NCI-H128 (cell line): ENCODE data around the gene SLC22A13.
"Not testable (repeated sequence)": the region's sequence is repeated elsewhere in the genome, so short reads cannot be mapped to it uniquely, and the experiment has no call there.

Experiments
- DNase-seq: peaks from one replicate; lab custom pipeline; 2025; ENCODE audit not compliant: unreplicated experiment; lab: John Stamatoyannopoulos, UW

Gene SLC22A13

GRCh38 chr3:38297537-38297936, 31.9 kb downstream of the SLC22A13 start:
- no peak for DNase-seq

DNA sequence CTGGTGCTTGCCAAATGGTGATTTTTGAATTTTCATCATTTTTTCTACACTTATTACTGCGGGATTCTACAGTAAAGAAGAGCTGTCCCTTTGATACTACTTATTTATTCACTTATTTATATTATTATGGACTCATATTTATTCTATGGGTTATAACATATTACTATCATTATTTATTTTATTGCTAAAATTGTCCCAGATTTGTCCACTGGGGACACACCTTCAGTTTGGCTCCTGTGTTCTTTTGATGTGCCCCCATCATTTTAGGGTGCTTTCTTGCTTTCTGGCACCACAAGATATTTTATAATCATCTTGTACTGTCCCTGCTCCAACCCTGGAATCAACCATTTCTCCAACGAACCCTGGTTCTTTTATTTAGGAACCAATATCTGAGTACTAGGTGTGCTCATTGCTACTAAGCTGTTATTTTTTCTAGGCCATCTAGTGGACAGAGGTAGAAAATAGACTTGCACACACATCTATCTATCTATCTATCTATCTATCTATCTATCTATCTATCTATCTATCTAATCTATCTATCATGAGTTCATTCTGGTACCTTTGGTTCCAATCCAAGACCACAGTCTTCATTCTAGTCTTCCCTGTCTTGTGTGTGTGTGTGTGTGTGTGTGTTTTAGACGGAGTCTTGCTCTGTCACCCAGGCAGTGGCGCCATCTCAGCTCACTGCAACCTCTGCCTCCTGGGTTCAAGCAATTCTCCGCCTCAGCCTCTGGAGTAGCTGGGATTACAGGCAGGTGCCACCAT, 32.5 kb downstream of the SLC22A13 start:
- no peak for DNase-seq

GRCh38 chr3:38306941-38307340, 41.3 kb downstream of the SLC22A13 start:
- DNase-seq, result no peak

GRCh38 chr3:38307599-38307998, 42.0 kb downstream of the SLC22A13 start:
- DNase-seq, result no peak

DNA sequence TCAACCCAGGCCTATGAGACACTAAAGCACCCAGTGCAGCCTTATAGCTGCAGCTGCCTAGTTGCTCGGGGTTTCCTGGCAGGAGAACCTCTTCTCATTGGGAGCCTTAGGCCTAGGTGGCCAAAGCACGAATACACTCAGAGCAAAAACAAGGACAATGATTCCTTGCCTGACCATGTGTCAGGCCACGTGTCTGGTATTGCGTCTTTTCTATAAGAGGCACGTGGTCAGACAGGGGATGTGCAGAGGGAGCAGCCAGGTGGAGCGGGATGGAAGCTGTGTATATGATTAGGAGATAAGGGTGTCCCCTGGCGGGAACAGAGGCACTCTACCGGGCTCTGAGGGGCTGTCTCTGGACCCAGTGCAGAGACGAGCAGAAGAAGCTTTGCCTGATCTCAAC, 42.8 kb downstream of the SLC22A13 start:
- no peak for DNase-seq

GRCh38 chr3:38311476-38311875, 45.9 kb downstream of the SLC22A13 start:
- DNase-seq, result no peak

DNA sequence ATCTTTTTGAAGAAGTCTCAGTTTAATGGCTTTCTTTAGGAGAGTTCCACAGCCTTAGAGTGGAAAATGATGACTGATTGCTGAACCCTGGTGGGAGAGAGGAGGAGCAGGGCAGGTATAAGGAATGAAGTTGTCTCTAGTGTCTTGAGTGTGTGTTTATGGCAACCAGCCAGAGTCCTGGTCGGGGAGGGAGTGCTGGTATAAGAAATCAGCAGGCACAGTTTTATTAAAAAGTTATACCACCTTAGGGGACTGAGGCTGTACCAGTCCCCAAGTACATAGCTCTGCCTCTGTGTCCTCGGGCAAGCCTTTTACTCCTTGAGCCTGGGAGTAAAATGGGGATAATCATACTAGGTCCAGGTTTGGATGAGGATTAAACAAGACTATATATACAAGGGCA, 46.3 kb downstream of the SLC22A13 start:
- DNase-seq, result no peak

- no peak for DNase-seq
These were observed 46.7 kb downstream of the SLC22A13 start for GRCh38 chr3:38312356-38312755.

- no peak for DNase-seq
These were observed 47.7 kb downstream of the SLC22A13 start for GRCh38 chr3:38313263-38313662.

DNA sequence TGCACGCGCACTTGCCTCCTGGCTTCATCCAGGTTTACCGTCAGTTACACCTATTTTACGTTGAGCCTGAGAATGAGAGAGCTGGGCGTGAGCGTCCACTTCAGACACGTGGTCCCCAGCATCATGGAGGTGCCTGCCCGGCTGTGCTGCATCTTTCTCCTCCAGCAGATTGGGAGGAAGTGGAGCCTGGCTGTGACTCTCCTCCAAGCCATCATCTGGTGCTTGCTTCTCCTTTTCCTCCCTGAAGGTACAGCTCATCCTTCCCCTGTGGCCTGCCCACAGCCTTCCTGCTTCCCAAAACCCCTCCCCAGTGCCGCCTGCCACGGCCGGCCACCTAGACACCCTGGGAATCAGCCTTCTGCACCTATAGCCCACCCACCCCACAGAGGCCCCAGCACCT, 48.1 kb downstream of the SLC22A13 start:
- no peak for DNase-seq

- no peak for DNase-seq
These were observed 48.6 kb downstream of the SLC22A13 start for GRCh38 chr3:38314112-38314763.

DNA sequence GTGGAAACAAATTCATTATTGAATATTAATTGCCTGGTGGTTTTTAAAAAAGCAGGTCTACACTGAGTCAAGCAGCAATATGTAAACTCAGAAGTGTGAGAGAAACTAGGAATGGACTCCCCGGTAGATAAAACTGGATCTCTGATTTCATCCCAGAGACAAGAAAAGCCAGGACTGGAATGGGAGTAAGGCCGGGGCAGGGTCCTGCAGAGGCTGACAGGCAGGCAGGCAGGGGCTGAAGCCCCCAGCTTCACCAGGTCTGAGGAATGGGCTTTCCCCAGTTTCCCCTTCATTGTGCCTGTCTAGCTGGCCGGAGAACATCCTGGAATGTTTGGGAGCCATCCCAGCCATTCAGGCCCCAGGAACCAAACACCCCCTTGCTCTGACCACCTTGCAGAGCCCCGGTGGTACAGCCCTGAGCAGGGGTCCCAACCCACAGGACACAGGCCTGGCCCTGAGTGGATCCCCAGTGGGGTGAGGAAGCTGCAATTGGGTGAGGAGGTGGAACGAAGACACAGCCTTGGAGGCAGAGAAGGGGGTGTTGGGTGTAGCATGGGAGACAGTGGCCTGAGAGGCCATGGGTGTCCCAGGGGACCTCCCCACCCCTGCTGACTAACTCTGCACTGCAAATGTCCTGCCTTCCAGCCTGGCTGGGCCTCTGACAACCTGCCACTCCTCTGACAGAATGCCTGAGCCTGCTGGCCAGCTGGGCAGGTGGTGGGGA, 49.3 kb downstream of the SLC22A13 start:
- DNase-seq, result no peak

DNA sequence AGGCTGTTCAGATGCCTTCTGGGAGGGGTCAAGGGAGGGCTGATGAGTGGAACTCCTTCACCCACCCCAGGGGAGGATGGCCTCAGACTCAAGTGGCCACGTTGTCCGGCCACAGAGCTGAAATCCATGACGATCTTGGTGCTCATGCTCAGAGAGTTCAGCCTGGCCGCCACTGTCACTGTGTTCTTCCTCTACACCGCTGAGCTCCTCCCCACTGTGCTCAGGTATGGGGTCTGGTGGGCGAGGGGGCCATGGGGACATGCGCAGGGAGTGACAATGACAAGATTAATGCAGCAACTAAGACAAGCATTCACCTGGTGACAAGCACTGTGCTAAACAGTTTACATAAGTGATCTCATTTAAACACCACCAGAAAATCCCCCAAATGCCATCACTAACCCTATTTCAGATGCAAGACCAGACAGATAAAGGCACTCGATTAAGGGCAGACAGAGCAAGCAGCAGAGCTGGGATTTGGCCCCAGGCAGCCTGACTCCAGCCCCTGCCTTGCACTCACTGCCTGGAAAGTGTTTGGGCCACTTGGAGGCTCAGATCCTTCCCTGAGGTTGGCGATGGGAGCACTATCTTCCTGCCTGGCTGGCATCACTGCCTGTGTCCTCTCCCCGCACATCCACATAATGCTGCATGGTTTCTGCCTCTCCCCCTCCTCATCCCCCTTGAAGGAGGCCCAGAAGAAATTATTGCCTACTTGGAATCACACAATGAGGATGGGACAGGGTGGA, 50.0 kb downstream of the SLC22A13 start:
- DNase-seq, result no peak

DNA sequence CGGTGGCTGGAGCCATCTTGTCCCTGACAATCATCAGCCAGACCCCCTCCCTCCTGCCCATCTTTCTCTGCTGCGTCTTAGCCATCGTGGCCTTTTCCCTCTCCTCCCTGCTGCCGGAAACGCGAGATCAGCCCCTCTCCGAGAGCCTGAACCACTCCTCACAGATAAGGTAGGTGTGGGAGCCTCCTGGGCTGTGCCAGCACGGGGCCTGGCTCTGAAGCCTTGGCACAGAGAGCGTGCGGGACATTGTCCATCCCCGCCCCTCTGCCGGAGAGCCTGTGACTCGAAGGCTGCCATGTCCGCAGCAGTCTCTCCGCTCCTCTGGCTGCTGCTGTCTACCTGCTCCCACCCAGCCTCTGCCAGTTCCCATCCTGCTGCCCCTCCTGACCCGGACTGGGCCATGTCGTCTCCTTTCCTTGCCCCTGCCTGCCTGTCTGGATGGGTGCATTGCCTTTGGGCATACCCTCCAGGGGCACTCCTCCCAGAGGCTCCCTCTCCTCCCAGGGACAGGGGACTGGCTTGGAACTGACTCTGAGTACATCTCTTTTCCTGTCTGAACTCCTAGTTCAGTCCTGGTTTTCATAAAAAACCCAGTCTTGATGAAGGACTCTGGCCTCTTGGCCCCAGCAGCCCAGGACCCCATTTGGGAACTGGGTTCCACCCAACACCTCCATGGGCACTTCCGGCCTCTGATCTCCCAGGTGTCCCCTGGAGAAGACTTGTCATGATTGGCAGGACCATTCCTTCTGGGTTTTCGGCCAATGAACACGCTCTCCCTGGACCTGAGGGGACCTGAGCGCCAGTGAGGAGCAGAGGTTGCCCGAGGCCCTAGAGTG, 51.0 kb downstream of the SLC22A13 start:
- DNase-seq, result no peak

- DNase-seq, result no peak
These were observed 51.7 kb downstream of the SLC22A13 start for GRCh38 chr3:38317192-38317759.

DNA sequence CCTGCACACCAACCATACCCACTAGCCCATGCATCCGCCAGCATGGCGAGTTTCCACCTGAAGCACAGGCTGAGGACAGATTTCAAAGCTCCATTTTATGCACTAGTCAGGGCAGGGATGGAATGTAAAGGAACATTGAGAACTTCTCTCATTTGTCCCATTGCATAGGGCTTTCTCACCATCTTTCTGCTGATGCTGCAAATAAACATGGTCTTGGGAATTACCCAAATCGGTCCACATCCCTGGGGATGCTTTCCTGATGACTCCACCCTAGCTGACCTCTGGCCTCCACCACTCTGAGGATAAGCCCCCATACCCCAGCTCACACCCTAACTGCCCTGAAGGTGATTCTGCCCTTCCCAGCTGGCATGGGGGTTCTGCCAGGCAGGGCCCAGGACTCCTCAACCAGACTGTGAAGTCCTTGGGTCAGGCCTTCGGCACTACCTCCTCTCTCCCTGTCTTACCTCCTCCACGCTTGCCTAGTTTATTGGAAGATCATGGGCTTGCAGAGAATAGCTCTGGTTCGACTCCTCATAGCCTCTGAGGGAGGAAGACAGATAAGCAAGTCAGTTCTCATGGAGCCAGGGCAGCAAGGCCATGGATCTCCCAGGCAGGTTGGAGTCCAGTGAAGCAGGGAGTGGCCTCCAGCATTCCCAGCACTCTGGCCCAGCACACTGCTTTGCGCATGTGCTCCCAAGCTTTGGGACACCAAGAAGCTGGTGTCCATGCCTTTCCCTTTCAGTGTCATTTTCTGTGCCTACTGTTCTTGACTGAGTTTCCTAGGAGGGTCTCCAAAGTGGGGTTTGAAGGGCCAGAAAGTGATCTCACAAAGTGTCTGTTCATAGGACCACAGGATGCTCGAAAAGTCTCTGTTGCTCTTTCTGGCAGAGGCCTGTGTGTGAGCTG, 53.4 kb downstream of the SLC22A13 start:
- no peak for DNase-seq

GRCh38 chr3:38320638-38321037, 55.0 kb downstream of the SLC22A13 start:
- DNase-seq, result not testable (repeated sequence)

GRCh38 chr3:38323060-38323459, 57.4 kb downstream of the SLC22A13 start:
- no peak for DNase-seq

DNA sequence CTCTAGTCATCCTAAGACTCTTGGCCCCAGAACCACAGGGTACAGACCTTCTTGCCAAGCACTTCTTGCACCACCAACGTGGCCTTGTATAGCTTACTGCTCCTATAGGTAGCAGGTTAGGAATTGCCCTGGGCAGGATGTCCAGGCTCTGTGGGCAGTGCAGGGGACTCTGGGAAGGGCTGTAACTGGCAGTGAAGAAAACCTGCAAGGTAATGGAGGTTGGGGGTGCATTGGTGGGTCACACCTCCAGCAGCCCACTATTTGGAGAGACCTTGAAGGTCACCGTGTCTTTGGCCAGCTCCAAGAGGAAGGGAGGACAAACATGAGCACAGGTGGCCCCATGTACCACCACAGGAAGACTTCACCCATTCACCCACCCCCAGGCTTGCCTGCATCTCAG, 59.6 kb downstream of the SLC22A13 start:
- no peak for DNase-seq
